IPS-NIHi7 (cell line): ENCODE measurements around the gene MIDN.

Source experiments
- DNase-seq: peaks from one replicate; pipeline ENCODE4 v3.0.0; 2012; ENCODE audit warnings: mixed read lengths; ENCODE audit errors: extremely low spot score

MIDN gene

GRCh38 chr19:1258707-1259205, 10.4 kb downstream of the MIDN start:
- DNase-seq: no peak

GRCh38 chr19:1259206-1259875, 11.0 kb downstream of the MIDN start:
- DNase-seq: peak; percentile 41

- DNase-seq: no peak
These were observed 11.7 kb downstream of the MIDN start for GRCh38 chr19:1259876-1260748.

GRCh38 chr19:1260749-1261537, 12.6 kb downstream of the MIDN start:
- DNase-seq: peak; percentile 88

DNA sequence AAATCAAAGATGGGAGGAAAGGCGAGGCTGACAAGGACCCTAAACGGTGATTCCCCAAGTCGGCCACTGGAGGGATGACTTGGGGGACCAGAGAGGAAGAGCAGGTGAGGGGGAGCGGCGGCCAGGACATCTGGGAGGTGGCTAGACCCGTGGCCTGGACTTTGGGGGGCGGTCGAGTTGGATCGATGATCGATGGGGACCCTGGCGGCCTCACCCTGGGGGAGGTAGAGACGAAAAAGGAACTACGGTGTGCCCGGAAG, 13.1 kb downstream of the MIDN start:
- DNase-seq: no peak

- no peak for DNase-seq
These were observed 13.6 kb downstream of the MIDN start for GRCh38 chr19:1261798-1262622.

- DNase-seq: peak; percentile 44
These were observed 14.3 kb downstream of the MIDN start for GRCh38 chr19:1262623-1263123.

DNA sequence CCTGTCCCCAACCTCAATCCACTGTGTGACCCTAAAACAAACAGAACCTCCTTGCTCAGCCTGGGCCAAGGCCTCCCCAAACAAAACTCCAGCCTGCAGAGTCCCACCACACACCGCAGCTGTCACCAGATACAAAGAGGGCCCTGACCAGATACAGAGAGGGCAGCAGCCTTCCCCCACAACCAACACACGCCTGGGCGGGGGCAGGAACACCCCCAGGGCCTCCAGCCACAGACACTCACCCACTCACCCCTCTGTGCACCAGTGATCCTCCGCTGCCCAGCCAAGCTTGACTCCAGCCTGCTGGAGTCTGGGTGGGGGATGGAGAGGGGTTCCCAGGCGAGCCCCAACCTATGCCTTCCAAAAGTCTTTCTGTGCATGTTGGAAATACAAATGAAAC, 14.8 kb downstream of the MIDN start:
- DNase-seq: no peak

- peak; percentile 63 for DNase-seq
These were observed 16.6 kb downstream of the MIDN start for GRCh38 chr19:1264801-1265614.

GRCh38 chr19:1265615-1266128, 17.3 kb downstream of the MIDN start:
- no peak for DNase-seq

DNA sequence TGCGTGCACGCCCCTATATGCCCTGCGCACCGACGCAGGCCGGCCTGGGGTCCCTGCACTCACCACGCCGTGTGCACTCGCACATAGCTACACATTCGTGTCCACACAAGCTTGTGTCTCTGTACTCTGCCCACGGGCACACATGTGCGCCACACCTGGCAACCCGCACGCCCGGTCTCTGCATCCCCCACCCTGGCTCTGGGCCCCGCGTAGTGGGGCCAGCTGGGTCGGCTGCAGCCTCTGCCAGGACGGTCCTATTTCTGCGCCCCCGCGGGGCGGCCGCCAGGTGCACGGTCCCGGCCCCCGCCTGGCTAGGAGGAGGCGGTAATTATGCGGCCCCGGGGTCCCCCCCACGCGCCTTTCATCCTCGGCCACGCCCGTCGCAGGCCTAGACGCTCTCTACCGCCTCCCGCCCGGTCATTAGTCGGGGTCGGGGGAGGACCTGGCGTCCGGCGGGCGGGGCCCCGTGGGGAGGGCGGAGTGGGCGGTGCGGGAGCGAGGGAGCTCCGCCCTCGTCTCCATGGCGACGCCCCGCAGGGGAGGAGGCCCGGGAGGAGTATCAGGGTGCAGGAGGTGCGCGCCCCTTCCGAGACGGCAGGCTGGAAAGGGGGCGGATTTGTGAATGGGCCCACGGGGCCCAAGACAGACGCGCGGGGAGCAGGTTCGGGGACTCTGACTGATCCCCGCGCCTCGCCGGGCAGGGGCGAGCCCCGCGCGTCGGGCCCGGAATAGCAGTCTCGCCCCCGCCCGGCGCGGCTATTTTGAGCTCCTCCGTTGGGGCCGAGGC, 17.9 kb downstream of the MIDN start:
- DNase-seq: peak; percentile 76

DNA sequence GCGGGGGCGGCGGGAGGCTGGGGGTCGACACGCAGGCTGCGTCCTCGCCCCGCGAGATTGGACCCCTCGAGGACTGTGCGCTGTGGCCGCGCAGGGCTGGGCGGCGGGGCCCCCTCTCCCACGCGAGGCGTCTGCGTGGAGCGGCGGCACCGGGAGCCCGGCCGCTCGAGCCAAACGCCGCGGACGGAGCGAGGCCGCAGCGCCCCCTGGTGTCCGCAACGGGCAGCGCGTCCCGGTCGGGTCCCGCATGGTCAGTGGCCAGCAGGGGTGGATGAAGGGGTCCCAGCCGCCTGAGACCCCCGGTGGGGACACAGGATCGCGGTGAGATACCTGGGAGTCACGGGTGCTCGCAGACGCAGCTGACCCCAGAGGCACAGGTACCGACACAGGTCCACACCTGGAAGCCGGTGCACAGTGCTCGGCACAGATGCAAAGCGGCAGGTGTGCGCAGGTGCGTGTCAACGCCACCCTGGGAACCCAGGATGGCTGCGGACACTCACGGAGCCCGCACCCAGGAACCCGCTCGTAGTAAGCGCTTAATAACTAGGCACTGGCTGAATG, 18.6 kb downstream of the MIDN start:
- peak; percentile 60 for DNase-seq

GRCh38 chr19:1267477-1268225, 19.3 kb downstream of the MIDN start:
- no peak for DNase-seq

DNA sequence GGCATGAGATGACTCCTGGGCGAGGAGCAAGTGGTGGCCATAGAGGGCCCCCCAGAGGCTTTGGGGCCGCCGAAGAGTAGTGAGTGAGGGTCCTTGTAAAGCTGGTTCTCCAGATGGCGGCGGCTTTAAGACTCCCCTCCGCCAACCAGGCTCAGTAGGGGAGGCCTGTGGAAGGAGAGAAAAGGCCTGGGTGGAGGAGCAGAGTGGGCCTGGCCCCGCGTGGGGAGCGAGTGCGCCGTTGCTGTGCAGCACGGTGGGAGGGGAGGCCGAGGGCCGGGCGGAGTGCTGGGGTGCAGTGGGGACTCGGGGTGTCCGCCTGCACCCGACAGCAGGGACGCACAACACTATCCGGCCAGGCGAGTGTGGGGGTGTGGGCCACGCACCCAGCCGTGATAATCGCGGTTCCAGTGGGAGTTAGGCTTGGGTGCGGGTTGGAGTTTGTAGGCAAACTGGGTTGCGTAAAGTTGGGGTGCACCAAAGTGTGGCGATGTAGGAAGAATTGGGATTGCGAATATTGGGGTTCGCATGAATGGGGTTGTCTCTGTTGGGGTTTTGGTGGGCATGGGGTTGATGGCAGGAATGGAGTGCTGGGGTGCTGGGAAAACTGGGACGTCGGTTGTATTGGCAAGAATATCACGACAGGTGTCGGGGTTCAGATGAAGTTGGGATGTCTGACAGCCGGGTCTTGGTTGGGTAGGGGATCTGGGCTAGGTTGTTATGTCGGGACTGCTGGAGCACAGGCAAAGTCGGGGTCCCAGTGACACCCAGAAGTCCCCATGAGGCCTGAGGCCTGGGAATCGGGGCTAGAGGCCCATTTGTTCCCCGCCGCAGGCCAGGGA, 20.1 kb downstream of the MIDN start:
- no peak for DNase-seq

- peak; percentile 95 for DNase-seq
These were observed 20.7 kb downstream of the MIDN start, which contains the start of gene CIRBP for GRCh38 chr19:1269065-1269477. Gene CIRBP, plus strand, starts transcription at chr19:1269332. Its CDS starts 1,602 bp downstream, at chr19:1270934.

DNA sequence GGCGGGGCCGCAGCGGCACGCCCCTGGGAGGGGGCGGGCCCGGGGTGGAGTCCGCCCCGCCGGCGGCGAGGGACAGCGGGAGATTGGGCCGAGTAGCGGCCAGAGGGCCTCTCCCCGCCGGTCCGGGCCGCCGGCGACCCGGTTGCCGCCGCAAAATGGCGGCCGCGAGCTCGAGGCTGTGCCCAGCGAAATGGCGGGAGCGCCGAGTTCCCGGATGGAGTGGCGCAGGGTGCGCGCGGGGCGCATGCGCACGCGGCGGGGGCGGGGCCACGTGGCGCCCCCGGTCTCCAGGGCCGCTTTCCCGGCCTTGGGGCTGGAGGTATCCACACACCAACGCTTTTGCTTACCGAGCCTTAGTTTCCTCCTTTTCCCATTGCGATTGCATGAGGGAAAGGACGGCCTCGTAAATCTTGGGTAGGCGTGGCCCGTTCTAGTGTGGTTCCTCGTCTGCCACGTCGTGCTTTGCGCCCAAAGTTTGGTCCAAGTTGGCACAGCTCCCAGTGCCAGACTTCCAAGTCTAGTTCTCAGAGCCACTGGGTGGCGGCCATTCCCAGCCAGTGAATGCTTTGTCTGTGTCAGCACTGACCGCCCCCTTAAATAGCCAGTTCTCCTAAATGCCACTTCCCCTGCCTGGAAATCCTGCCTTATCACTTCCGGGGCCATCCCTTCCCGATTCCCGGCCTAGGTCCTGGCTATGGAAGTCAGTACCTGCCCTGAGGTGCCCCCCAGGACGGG, 21.3 kb downstream of the MIDN start:
- DNase-seq: peak; percentile 80
